HG03025 (cell line): ENCODE data around the gene DNAAF3.
"Not testable (repeated sequence)": the region's sequence is repeated elsewhere in the genome, so short reads cannot be mapped to it uniquely, and the experiment has no call there.

ENCODE experiments used
- ATAC-seq: cut with Tn5 transposase; IDR thresholded peaks from one replicate; pipeline ENCODE4 v1.9.1; 2021; ENCODE audit warnings: mild to moderate bottlenecking, moderate library complexity; ENCODE audit not compliant: unreplicated experiment, low FRiP score

DNAAF3 gene

GRCh38 chr19:55156202-55157063, 10.0 kb downstream of the DNAAF3 start:
- ATAC-seq: no peak

DNA sequence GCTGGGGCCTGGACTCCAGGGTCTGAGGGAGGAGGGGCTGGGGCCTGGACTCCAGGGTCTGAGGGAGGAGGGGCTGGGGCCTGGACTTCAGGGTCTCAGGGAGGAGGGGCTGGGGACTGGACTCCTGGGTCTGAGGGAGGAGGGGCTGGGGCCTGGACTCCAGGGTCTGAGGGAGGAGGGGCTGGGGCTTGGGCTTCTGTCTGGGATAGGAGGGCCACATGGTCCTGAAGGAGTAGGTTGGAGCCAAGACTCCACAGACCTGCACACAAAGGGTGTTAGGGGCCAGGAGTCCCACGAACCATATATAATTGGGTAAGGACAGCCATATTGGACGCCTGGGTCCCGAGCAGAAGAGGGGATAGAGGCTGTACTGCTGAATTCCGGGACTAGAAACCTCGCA, 10.6 kb downstream of the DNAAF3 start:
- ATAC-seq: not testable (repeated sequence)

GRCh38 chr19:55153652-55154264, 12.7 kb downstream of the DNAAF3 start:
- ATAC-seq: no peak

DNA sequence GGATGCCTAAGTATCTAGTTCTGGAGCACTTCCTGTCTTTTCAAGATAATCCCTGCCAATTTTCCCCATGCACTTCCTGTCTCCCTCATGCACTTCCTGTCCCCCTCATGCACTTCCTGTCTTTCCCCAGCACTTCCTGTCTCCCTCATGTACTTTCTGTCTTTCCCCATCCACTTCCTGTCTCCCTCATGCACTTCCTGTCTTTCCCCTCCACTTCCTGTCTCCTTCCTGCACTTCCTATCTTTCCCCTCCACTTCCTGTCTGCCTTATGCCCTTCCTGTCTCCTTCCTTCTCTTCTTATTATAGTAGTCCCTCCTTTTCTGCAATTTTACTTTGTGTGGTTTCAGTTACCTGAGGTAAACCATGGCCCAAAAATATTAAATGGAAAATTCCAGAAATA, 14.4 kb downstream of the DNAAF3 start:
- no peak for ATAC-seq

DNA sequence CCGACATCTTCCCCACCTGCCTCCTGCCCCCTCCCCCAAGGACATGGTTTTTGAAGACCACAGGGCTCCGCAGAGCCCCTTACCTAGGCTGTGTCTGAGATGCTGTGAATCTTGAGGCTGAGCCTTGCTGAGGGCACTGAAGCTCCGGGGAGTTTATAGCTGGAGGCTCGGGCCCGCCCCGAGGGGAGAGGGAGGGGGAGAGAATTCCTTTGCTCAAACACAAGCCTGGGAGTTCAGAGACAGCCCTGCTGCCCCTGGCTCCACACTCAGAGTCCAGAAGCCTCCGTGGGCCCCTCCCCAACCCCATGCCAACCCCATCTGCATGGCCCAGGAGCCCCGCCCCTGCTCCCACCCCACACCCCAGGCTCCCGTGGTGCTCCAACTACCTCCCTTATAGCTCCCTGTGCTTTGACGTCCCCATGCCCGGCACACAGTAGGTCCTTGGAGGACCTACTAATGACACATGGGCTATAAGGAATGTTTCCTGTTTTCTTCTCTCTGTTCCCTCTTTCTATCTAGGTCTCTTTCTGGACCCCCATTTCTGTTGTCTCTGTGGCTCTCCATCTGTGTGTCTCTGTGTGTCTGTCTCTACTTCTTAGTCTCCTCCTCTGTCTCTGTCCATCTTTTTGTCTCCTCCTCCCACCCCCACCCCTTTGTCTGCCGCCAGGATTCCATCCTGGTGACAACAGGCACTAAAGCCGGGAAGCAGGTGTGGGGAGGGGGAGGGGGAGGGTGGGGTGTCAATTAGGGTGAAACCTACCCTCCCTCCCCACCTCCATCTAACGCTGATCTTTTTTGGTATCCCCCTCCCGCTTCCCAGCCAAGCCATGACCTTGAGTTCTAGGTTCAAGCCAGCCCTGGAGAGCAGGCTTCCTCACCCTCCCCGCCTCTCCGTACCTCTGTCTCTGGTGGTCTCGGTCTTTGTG, 17.1 kb downstream of the DNAAF3 start, which contains the start of gene TNNT1:
TSS of gene TNNT1 (minus strand) at position 129 of the 926 bp plus-strand sequence. CDS start 2,049 bp downstream, outside the sequence.
- ATAC-seq: no peak

GRCh38 chr19:55147545-55148251, 18.7 kb downstream of the DNAAF3 start:
- ATAC-seq: no peak

GRCh38 chr19:55146705-55147273, 19.6 kb downstream of the DNAAF3 start:
- ATAC-seq: no peak

DNA sequence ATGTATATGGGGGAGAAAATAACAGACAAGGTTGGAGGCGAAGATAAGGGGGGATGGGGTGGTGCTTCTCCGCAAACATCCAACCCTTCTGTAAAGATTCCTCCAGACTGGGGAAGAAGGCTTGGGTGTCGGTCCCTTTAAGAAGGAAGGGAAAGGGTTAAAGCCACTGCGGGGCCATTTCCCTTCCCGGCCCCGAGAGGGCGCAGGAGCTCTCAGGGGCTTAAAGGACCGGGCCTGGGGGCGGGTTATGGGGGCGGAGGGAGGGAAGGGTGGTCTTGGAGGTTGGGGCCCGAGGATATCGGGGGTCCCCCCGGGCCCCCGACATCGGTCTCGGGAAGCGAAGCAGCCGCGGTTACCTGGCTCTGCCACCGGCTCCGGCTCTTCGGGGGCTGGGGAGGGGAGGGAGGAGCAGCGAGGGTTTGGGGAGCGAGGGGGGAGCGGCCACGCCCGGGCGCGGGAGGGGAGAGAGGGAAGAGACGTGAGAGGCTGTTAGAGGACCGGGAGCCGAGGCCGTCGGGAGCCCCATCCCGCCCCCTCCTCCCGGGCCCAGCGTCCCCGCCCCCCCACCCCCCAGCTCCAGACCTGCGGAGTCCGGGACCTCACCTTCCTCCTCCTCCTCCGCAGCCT, 20.2 kb downstream of the DNAAF3 start:
- no peak for ATAC-seq

- ATAC-seq: no peak
Measured at GRCh38 chr19:55145232-55145631, 21.2 kb downstream of the DNAAF3 start.

DNA sequence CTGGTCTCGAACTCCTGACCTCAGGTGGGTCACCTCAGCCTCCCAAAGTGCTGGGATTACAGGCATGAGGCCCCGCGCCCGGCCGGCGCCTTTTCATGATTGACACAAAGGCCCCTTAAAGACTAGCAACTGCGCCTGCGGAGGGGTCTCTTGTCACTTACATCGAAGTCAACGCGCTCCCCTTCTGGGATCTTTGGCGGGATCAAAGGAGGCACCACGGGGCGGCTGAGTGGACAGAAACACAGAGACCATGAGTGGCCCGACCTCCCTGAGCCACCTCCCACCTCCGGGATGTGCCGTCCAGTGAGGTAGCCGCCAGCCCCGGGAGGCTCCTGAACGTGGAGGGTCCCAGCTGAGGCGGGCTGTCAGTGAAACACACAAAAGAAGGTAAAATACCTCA, 24.7 kb downstream of the DNAAF3 start:
- ATAC-seq: no peak

DNA sequence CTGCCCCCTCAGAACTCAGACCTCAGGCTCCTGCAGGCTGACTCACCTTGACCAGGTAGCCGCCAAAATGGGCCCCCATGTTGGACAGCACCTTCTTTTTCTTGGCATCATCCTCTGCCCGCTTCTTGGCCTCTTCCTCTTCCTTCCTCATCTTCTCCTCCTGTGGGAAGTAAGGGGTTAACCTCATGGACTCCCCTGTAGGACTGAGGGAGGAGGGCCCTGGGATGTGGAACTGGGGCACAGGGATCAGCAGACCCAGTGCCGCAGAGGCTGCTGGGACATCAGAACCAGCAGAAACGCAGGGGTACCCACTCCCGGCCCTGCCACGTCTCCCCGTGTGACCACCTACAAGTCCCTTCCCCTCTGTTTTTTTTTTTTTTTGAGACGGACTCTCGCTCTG, 28.5 kb downstream of the DNAAF3 start:
- no peak for ATAC-seq

DNA sequence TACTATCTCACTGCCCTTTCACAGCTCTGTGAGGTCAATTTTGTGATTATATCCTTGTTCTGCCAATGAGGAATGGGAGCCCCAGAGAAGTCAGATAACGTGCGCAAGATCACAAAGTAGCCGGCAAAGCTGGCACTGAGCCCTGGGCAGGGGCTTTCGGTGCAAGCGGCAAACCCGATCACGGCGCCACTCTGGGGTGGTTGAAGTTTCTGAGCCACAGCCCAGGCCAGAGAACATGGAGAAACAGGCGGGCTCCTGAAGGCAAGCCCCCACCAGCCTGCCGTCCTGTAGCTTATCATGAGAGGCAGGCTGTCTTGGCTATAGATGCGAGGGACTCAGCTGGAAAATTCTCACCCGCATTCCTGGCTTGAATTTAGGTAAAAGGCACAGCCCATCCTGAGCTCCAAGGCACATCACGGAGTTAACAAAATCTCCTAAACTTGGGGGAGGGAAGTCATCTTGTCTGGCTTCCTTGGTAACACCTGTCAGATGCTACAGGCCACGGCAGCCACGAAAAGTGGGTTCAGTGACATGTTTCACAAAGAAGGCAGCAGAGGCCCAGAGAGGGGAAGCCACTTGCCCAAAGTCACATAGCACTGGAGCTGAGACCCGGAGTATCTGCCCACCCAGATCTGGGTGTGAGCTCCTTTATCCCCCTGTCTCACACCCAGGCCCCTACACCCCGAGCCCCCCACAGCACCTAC, 29.9 kb downstream of the DNAAF3 start:
- ATAC-seq: no peak

DNA sequence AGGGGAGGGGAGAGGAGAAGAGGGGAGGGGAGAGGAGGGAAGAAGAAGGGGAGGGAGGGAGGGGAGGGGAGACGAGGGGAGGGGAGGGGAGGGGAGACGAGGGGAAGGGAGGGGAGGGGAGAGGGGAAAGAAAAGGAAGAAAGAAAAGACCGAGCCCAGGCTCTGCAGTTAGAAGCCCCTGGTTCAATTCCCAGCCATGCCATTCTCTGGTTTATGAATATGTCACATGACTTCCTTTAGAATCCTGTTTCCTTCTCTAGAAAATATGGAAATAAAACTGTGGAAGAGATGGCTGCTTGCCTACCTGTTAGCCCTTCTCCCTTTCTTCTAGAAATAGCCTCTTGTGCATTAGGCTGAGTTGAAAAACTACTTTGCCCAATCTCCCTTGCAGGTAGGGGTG, 31.7 kb downstream of the DNAAF3 start:
- ATAC-seq: no peak

DNA sequence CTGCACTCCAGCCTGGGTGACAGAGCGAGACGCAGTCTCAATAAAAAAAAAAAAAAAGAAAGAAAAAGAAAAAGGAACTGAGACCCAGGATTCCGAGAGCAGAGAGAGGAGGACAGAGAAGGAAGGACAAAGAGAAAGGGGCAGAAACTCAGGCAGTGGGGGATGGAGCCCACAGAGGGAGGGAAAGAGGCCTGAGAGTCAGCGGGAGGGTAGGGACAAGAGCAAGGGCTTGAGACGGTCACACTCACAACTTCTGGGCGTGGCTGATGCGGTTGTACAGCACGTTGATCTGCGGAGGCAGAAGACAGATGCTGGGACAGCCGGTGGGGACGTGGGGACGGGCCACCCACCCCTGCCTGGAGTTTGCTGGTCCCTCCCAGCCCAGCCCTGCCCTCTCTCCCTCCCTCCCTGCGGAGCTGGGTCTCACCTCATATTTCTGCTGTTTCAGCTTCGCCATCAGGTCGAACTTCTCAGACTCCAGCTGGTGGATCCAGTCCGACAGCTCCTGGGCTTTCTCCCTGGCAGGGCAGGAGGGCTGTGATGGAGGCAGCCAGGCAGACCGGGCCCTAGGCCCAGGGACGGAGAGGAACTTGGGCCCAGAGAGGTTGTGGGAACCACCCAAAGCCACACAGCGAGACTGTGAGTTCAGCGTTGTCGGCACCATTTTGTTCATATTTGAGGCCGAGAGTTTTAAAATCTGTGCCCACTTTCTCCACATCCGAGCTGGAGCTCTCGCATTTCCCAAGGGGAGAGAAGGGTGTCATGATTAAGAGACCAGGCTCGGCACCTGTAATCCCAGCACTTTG, 32.6 kb downstream of the DNAAF3 start:
- ATAC-seq: no peak

DNA sequence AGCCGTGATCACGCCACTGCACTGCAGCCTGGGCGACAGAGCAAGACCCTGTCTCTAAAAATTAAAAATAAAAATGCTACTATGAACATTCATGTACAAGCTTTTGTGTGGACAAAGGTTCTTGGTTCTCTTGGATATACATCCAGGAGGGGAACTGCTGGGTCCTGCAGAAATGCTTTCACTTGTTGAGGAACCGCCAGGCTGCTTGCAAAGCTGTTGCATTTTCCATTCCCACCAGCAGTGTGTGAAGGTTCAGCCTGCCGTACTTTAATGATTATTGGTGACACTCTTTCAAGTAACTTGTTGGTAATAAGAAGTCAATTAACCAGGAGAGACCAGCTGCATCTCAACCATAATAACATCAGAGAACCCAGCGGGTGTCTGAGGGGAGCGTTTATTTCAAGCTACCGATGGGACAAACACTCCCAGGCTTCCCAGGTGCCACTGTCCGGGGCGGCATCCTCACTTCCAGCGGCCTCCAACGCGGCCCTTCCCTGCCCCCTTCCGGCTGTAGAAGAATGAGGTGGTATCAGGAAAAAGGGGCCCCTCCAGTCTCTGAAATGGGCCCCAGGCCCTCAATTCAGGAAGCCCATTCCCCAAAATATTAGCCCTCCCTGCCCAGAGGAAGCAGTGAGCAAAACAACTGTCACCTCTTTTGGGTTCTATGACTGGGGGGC, 33.8 kb downstream of the DNAAF3 start:
- no peak for ATAC-seq

DNA sequence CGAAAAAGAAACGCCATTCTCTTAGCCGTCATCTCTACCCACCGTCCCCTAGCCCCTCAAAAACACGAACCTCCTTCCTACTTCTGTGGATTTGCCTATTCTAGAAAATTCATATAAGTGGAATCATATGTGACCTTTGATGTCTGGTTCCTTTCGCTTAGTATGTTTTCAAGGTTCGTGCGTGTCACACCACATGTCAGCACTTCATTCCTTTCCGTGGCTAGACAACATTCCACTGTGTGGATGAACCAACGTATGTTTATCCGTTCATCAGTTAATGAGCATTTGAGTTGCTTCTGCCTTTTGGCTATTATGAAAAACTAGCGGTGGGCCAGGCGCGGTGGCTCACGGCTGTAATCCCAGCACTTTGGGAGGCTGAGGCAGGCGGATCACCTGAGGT, 35.0 kb downstream of the DNAAF3 start:
- no peak for ATAC-seq

DNA sequence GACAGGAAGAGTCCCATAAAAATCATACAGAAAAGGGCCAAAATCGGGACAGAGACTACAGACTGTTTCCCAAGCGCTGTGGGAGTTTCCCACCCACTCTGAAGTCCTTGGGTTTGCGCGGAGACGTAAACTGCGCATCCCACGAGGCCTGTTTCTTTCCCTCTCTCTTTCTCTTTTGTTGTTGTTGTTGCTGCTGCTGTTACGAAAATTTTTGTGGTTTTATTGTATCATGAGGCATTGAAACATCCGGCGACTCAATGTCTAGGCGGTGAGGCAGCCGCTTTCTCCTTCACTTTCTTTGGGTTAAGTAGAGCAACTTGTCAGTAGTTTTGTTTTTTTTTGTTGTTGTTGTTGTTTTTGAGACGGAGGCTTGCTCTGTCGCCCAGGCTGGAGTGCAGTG, 47.4 kb downstream of the DNAAF3 start:
- ATAC-seq: no peak
